Measurements from ENCODE around the gene LMF1. TPM values are rescaled to one million over a fixed set of nuclear protein-coding genes. Genes with fewer than 3 reads are reported as not detected.

The LMF1 gene
- total RNA-seq, 2 experiments from 2014 or later: 17.0 to 31.4 TPM

GRCh38 chr16:922051-922450 is 48.7 kb downstream of the LMF1 start:
- BruUV-seq (replicated peaks): no TSS peak
- Histone ChIP-seq H3K4me1 (ENCODE audit: insufficient read depth, low read length, poor library complexity, severe bottlenecking) (no peaks in the 10 kb centered on the region), H3K79me2 (ENCODE audit: insufficient read depth, low read depth, low read length) (no peaks in the 10 kb centered on the region), H3K4me3 (ENCODE audit: low read depth, low read length, poor library complexity, severe bottlenecking) (no peak overlapping the region), H2AFZ (ENCODE audit: low read length) (no peak overlapping the region), H3K36me3 (ENCODE audit: insufficient read depth, low read length) (peaks cover 13% of the 10 kb centered on the region), H4K20me1 (ENCODE audit: insufficient read depth, low read length) (no peaks in the 10 kb centered on the region), H3K9me2 (ENCODE audit: insufficient read depth, low read length) (no peaks in the 10 kb centered on the region), H3K4me2 (ENCODE audit: low read length) (no peak overlapping the region), H3K9me3 (ENCODE audit: low read length) (peaks cover 6% of the 10 kb centered on the region; the same call in 1 of the 2 replicates), H3K27ac (ENCODE audit: low read depth, low read length, poor library complexity, severe bottlenecking) (no peak overlapping the region)
- no peak for DNase-seq (ENCODE audit: low spot score)
- POLR2A ChIA-PET: no interaction called here
- CTCF ChIA-PET (ENCODE audit: unreplicated experiment): no interaction called here
- TF ChIP-seq EZH2phosphoT487 (IDR thresholded peaks at IDR 0.05; ENCODE audit: borderline replicate concordance, low read depth, low read length): no peak
- TF ChIP-seq, protein P1, sequence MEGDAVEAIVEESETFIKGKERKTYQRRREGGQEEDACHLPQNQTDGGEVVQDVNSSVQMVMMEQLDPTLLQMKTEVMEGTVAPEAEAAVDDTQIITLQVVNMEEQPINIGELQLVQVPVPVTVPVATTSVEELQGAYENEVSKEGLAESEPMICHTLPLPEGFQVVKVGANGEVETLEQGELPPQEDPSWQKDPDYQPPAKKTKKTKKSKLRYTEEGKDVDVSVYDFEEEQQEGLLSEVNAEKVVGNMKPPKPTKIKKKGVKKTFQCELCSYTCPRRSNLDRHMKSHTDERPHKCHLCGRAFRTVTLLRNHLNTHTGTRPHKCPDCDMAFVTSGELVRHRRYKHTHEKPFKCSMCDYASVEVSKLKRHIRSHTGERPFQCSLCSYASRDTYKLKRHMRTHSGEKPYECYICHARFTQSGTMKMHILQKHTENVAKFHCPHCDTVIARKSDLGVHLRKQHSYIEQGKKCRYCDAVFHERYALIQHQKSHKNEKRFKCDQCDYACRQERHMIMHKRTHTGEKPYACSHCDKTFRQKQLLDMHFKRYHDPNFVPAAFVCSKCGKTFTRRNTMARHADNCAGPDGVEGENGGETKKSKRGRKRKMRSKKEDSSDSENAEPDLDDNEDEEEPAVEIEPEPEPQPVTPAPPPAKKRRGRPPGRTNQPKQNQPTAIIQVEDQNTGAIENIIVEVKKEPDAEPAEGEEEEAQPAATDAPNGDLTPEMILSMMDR (conservative IDR thresholded peaks at IDR 0.05; ENCODE audit: low read length): no peak
- intact Hi-C loops (cut with micrococcal nuclease; ENCODE audit: unreplicated experiment): no loop called here

GRCh38 chr16:921321-921905 is 49.4 kb downstream of the LMF1 start:
- peaks cover 7% of the 10 kb centered on the region for H3K36me3 ChIP-seq (ENCODE audit: insufficient read depth, low read length)
- no peaks in the 10 kb centered on the region for H4K20me1 ChIP-seq (ENCODE audit: insufficient read depth, low read length)
- no peaks in the 10 kb centered on the region for H3K4me1 ChIP-seq (ENCODE audit: insufficient read depth, low read length, poor library complexity, severe bottlenecking)
- no peak overlapping the region for H3K4me2 ChIP-seq (ENCODE audit: low read length)
- H2AFZ ChIP-seq (ENCODE audit: low read length): no peak overlapping the region
- CTCF ChIA-PET (ENCODE audit: unreplicated experiment): no interaction called here
- POLR2A ChIA-PET: no interaction called here
- no peak overlapping the region for H3K4me3 ChIP-seq (ENCODE audit: low read depth, low read length, poor library complexity, severe bottlenecking)
- TF ChIP-seq EZH2phosphoT487 (IDR thresholded peaks at IDR 0.05; ENCODE audit: borderline replicate concordance, low read depth, low read length): no peak
- TF ChIP-seq, protein P1 (conservative IDR thresholded peaks at IDR 0.05; ENCODE audit: low read length): no peak
- no TSS peak for BruUV-seq (replicated peaks)
- DNase-seq (ENCODE audit: low spot score): no peak
- intact Hi-C loops (cut with micrococcal nuclease; ENCODE audit: unreplicated experiment): no loop called here
- H3K9me2 ChIP-seq (ENCODE audit: insufficient read depth, low read length): no peaks in the 10 kb centered on the region
- no peaks in the 10 kb centered on the region for H3K79me2 ChIP-seq (ENCODE audit: insufficient read depth, low read depth, low read length)
- H3K9me3 ChIP-seq (ENCODE audit: low read length): peaks cover 5% of the 10 kb centered on the region; the same call in 1 of the 2 replicates
- H3K27ac ChIP-seq (ENCODE audit: low read depth, low read length, poor library complexity, severe bottlenecking): no peak overlapping the region

- Histone ChIP-seq H4K20me1 (ENCODE audit: insufficient read depth, low read length) (no peaks in the 10 kb centered on the region), H3K4me2 (ENCODE audit: low read length) (no peak overlapping the region), H3K9me3 (ENCODE audit: low read length) (no peaks in the 10 kb centered on the region), H3K27ac (ENCODE audit: low read depth, low read length, poor library complexity, severe bottlenecking) (no peak overlapping the region), H3K4me1 (ENCODE audit: insufficient read depth, low read length, poor library complexity, severe bottlenecking) (no peaks in the 10 kb centered on the region), H3K9me2 (ENCODE audit: insufficient read depth, low read length) (no peaks in the 10 kb centered on the region), H3K36me3 (ENCODE audit: insufficient read depth, low read length) (no peaks in the 10 kb centered on the region; the same call in 1 of the 2 replicates), H3K79me2 (ENCODE audit: insufficient read depth, low read depth, low read length) (no peaks in the 10 kb centered on the region), H3K4me3 (ENCODE audit: low read depth, low read length, poor library complexity, severe bottlenecking) (no peak overlapping the region), H2AFZ (ENCODE audit: low read length) (no peak overlapping the region)
- TF ChIP-seq EZH2phosphoT487 (IDR thresholded peaks at IDR 0.05; ENCODE audit: borderline replicate concordance, low read depth, low read length): no peak
- TF ChIP-seq, protein P1 (conservative IDR thresholded peaks at IDR 0.05; ENCODE audit: low read length): no peak
- BruUV-seq (replicated peaks): no TSS peak
- intact Hi-C loops (cut with micrococcal nuclease; ENCODE audit: unreplicated experiment): no loop called here
- DNase-seq (ENCODE audit: low spot score): no peak
- ChIA-PET CTCF (ENCODE audit: unreplicated experiment) (no interaction called here), POLR2A (no interaction called here)
Measured at GRCh38 chr16:920717-921116, 50.1 kb downstream of the LMF1 start.

Data from OCI-LY7 (cell line).